Upper lobe of left lung (tissue), 6 donors: ENCODE measurements around the gene SNAPC5. TPM values are rescaled to one million over a fixed set of nuclear protein-coding genes. Genes with fewer than 3 reads are reported as not detected.

ENCODE experiments used
- ATAC-seq, 2 donors: fragments of 200-7000 bp; cut with Tn5 transposase; one replicate each; pipeline ENCODE4 v1.9.1; 2022; ENCODE audit warnings: mild to moderate bottlenecking in 2 of 2, moderate library complexity in 2 of 2; ENCODE audit not compliant: low FRiP score in 2 of 2
- DNase-seq, 2 donors: peaks; one replicate each; pipeline ENCODE4 v3.0.0-alpha.2; 2019 to 2020
- H3K27ac ChIP-seq, 4 donors: fragments of 200-600 bp; sonication (generic); one replicate each; pipeline ENCODE4 v1.5.1; 2016 to 2019
- H3K27me3 ChIP-seq, 4 donors: fragments of 200-600 bp; sonication (generic); one replicate each; pipeline ENCODE4 v1.5.1; 2017 to 2019
- H3K36me3 ChIP-seq, 4 donors: fragments of 200-600 bp; sonication (generic); one replicate each; pipeline ENCODE4 v1.5.1; 2016 to 2019
- H3K4me1 ChIP-seq, 4 donors: fragments of 200-600 bp; sonication (generic); one replicate each; pipeline ENCODE4 v1.5.1; 2018 to 2019
- H3K4me3 ChIP-seq, 4 donors: fragments of 200-600 bp; sonication (generic); one replicate each; pipeline ENCODE4 v1.5.1; 2017 to 2019; ENCODE audit warnings: mild to moderate bottlenecking in 2 of 4, moderate library complexity in 1 of 4
- H3K9me3 ChIP-seq, 4 donors: fragments of 200-600 bp; sonication (generic); one replicate each; pipeline ENCODE4 v1.5.1; 2018 to 2019
- EP300 ChIP-seq, 4 donors: sonication (generic); formaldehyde crosslinking; IDR thresholded peaks; one replicate each; pipeline ENCODE4 v1.5.1; 2017; ENCODE audit warnings: antibody characterized with exemption in 4 of 4, control low read depth in 2 of 4
- POLR2A ChIP-seq, 4 donors: fragments of 450-650 bp; IDR thresholded peaks; one replicate each; pipeline ENCODE4 v1.5.1; 2016 to 2017; ENCODE audit warnings: antibody characterized with exemption in 4 of 4, mild to moderate bottlenecking in 2 of 4
- POLR2AphosphoS5 ChIP-seq, 2 donors: sonication (generic); formaldehyde crosslinking; IDR thresholded peaks; one replicate each; pipeline ENCODE4 v1.5.1; 2017; ENCODE audit warnings: antibody characterized with exemption in 2 of 2
- WGBS, 2 donors: methylation state at CpG; one replicate each; pipeline ENCODE4 v1.1.5; 2017 to 2018; 5-methylcytosine and 5-hydroxymethylcytosine counted together
- total RNA-seq, 6 donors: library from RNA; depleted of rRNA in 4 of 6; stranded (reverse); fragments of >200 nt in 4 of 6; gene quantifications; one replicate each; pipeline versions ENCODE4 v1.1.0 to v1.2.1, GENCODE V29; 2016 to 2021
- TF ChIP-seq, protein P1 (sequence below), 6 experiments: fragments of 450-650 bp in 4 of 6; fragments of 200-600 bp in 2 of 6; sonication (generic) in 2 of 6; IDR thresholded peaks; one replicate each; pipeline ENCODE4 v1.5.1; 2016 to 2019; ENCODE audit warnings: antibody characterized with exemption in 6 of 6
- donor health status: DM: no; HTN: no; CAD: no; lungs with moderate emphysema.
- donor health status: DM: no; HTN: yes; CAD: no; lungs with severe emphysema.

Gene SNAPC5
- total RNA-seq, 6 donors from 2014 or later: 19.0 to 35.1 (median 25.5) TPM

GRCh38 chr15:66523926-66524325 lies 26.4 kb upstream of the SNAPC5 start:
- H3K36me3 ChIP-seq: peaks cover under 1 to 19% (median 3%) of the 10 kb centered on the region in 4 donors
- ATAC-seq: no peak

DNA sequence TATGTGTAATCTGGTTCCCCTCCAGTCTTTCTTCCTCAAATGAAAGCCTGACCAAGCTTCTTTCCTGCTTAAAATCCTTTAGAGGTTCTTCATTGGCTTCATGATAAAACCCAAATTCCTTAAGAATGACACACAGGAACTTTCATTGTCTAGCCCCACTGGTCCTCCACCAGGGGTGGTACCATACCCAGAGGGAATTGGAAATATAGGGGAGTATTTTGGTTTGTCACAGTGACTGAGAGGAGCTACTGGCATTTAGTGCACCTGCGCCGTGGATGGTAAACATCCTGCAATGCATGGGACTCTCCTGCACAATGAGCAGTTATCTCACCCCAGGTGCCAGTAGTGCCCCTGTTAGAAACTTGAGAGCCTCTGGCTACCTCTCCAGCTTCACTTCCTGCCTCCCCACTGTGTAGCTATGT lies 18.4 kb upstream of the SNAPC5 start:
- Histone ChIP-seq H3K9me3 (no peaks in the 10 kb centered on the region), H3K27me3 (no peaks in the 10 kb centered on the region), H3K27ac (no peak overlapping the region), H3K4me1 (no peaks in the 10 kb centered on the region), H3K4me3 (no peak overlapping the region), H3K36me3 (peaks cover 0 to 10% (median 4%) of the 10 kb centered on the region in 4 donors)
- DNase-seq (no peak), ATAC-seq (no peak)
- WGBS, 2 donors: 92 to 98% methylated on average over 2 of the region's 2 CpGs
- TF ChIP-seq EP300 (IDR thresholded peaks at IDR 0.05): no peak
- TF ChIP-seq, protein P1, sequence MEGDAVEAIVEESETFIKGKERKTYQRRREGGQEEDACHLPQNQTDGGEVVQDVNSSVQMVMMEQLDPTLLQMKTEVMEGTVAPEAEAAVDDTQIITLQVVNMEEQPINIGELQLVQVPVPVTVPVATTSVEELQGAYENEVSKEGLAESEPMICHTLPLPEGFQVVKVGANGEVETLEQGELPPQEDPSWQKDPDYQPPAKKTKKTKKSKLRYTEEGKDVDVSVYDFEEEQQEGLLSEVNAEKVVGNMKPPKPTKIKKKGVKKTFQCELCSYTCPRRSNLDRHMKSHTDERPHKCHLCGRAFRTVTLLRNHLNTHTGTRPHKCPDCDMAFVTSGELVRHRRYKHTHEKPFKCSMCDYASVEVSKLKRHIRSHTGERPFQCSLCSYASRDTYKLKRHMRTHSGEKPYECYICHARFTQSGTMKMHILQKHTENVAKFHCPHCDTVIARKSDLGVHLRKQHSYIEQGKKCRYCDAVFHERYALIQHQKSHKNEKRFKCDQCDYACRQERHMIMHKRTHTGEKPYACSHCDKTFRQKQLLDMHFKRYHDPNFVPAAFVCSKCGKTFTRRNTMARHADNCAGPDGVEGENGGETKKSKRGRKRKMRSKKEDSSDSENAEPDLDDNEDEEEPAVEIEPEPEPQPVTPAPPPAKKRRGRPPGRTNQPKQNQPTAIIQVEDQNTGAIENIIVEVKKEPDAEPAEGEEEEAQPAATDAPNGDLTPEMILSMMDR (IDR thresholded peaks at IDR 0.05): no peak
- TF ChIP-seq POLR2AphosphoS5 (IDR thresholded peaks at IDR 0.05): no peak
- no peak for TF ChIP-seq POLR2A (IDR thresholded peaks at IDR 0.05)

More at GRCh38 chr15:66523926-66524325, 26.4 kb upstream of the SNAPC5 start:
- no peak overlapping the region for H3K27ac ChIP-seq
- WGBS, 2 donors: 92 to 94% methylated on average over 3 of the region's 3 CpGs
- DNase-seq: no peak
- no peak overlapping the region for H3K4me3 ChIP-seq
- H3K4me1 ChIP-seq: no peaks in the 10 kb centered on the region
- no peaks in the 10 kb centered on the region for H3K27me3 ChIP-seq
- H3K9me3 ChIP-seq: no peaks in the 10 kb centered on the region
- TF ChIP-seq POLR2AphosphoS5 (IDR thresholded peaks at IDR 0.05) (no peak), EP300 (IDR thresholded peaks at IDR 0.05) (no peak), POLR2A (IDR thresholded peaks at IDR 0.05) (no peak)
- TF ChIP-seq, protein P1 (IDR thresholded peaks at IDR 0.05): no peak

- DNase-seq: no peak
- Histone ChIP-seq H3K4me3 (no peak overlapping the region), H3K4me1 (no peaks in the 10 kb centered on the region), H3K36me3 (peaks cover 0 to 10% (median 2%) of the 10 kb centered on the region in 4 donors), H3K27me3 (no peaks in the 10 kb centered on the region), H3K27ac (no peak overlapping the region), H3K9me3 (no peaks in the 10 kb centered on the region)
- WGBS, 2 donors: 74 to 83% methylated on average over 3 of the region's 3 CpGs
- ATAC-seq: no peak
- TF ChIP-seq, protein P1 (IDR thresholded peaks at IDR 0.05): no peak
- TF ChIP-seq EP300 (IDR thresholded peaks at IDR 0.05): no peak
- TF ChIP-seq POLR2AphosphoS5 (IDR thresholded peaks at IDR 0.05): no peak
- no peak for TF ChIP-seq POLR2A (IDR thresholded peaks at IDR 0.05)
Observed at GRCh38 chr15:66514586-66514985, 17.0 kb upstream of the SNAPC5 start.

- H3K27ac ChIP-seq: no peak overlapping the region
- no peaks in the 10 kb centered on the region for H3K36me3 ChIP-seq
- TF ChIP-seq POLR2AphosphoS5 (IDR thresholded peaks at IDR 0.05): no peak
- TF ChIP-seq EP300 (IDR thresholded peaks at IDR 0.05): no peak
- no peak for TF ChIP-seq POLR2A (IDR thresholded peaks at IDR 0.05)
- TF ChIP-seq, protein P1 (IDR thresholded peaks at IDR 0.05): no peak
- no peaks in the 10 kb centered on the region for H3K9me3 ChIP-seq
- ATAC-seq (no peak), DNase-seq (no peak)
- WGBS, 2 donors: 91 to 93% methylated on average over 3 of the region's 3 CpGs
- H3K4me3 ChIP-seq: no peak overlapping the region
- H3K4me1 ChIP-seq: peaks cover 10 to 15% (median 12%) of the 10 kb centered on the region in 4 donors
- H3K27me3 ChIP-seq: no peaks in the 10 kb centered on the region
Observed at GRCh38 chr15:66508293-66508883, 10.8 kb upstream of the SNAPC5 start.

DNA sequence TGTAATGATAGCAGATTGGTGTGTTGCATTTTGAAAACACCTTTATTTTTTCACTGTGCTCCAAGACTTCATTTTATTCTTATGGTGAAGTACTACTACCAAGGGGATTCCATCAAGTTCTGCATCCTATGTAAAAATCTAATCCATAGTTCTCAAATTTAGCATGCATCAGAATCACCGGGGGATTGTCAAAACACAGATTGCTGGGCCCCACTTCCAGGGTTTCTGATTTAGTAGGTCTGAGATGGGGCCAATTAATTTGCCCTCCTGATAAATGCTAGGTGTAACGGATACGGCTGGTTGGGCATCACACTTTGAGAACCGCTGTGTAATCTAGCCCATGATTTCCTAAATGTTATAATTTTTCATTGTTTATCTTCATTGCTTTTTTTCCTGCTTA lies 8.3 kb upstream of the SNAPC5 start:
- TF ChIP-seq POLR2AphosphoS5 (IDR thresholded peaks at IDR 0.05) (no peak), POLR2A (IDR thresholded peaks at IDR 0.05) (no peak), EP300 (IDR thresholded peaks at IDR 0.05) (no peak)
- TF ChIP-seq, protein P1 (IDR thresholded peaks at IDR 0.05): no peak

More for the DNA sequence above, 8.3 kb upstream of the SNAPC5 start:
- H3K27me3 ChIP-seq: no peaks in the 10 kb centered on the region
- peaks cover 14 to 30% (median 23%) of the 10 kb centered on the region in 4 donors for H3K4me1 ChIP-seq
- ATAC-seq (no peak), DNase-seq (no peak)
- peak overlapping the region in 3 of 4 donors; percentile 79 to 91 (median 90) for H3K4me3 ChIP-seq
- no peaks in the 10 kb centered on the region for H3K9me3 ChIP-seq
- peak overlapping the region; percentile 87 to 97 (median 92) for H3K27ac ChIP-seq
- peaks cover 15 to 26% (median 22%) of the 10 kb centered on the region in 4 donors for H3K36me3 ChIP-seq
- WGBS, 2 donors: 40 to 48% methylated on average over 4 of the region's 4 CpGs
